Right renal pelvis (tissue), 4 donors: ENCODE data around the gene HLA-A. TPM values are rescaled to one million over a fixed set of nuclear protein-coding genes. Genes with fewer than 3 reads are reported as not detected.
"Not testable (repeated sequence)": the region's sequence is repeated elsewhere in the genome, so short reads cannot be mapped to it uniquely, and the experiment has no call there.

ENCODE experiments used
- DNase-seq, 4 donors: peaks; one replicate each; pipeline ENCODE4 v3.0.0-alpha.2; 2013; ENCODE audit warnings: low read depth in 4 of 4, low spot score in 3 of 4, missing footprints in 1 of 4
- polyA plus RNA-seq, 4 donors: library from polyadenylated mRNA; unstranded; fragments of 120-200 nt; gene quantifications; one replicate each; pipeline ENCODE4 v1.2.1, GENCODE V29; 2013; ENCODE audit not compliant: insufficient read length in 4 of 4

The HLA-A gene
- polyA plus RNA-seq, 4 donors, result 174 to 217 (median 213) TPM

DNA sequence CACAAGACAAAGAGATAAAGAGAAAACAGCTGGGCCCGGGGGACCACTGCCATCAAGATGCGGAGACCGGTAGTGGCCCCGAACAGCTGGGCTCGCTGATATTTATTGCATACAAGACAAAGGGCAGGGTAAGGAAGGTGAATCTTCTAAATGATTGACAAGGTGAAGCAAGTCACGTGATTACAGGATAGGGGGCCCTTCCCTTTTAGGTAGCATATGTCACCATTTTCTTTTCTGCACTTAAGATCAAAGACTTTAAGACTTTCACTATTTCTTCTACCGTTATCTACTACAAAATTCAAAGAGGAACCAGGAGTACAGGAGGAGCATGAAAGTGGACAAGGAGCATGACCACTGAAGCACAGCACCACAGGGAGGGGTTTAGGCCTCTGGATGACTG is 12.3 kb upstream of the HLA-A start:
- DNase-seq, result not testable (repeated sequence)

DNA sequence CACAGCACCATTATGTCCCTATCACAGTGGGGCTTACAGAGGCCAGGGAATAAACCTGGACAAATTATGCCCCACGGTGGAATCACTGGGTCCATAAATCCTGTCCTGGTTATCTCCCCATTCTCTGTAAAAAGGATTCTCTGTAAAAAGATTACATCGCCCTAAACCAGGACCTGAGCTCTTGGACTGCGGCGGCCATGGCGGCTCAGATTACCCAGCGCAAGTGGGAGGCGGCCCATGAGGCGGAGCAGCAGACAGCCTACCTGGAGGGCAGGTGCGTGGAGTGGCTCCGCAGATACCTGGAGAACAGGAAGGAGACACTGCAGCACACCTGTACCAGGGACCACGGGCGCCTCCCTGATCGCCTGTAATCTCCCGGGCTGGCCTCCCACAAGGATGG is 8.4 kb upstream of the HLA-A start:
- no peak for DNase-seq

DNA sequence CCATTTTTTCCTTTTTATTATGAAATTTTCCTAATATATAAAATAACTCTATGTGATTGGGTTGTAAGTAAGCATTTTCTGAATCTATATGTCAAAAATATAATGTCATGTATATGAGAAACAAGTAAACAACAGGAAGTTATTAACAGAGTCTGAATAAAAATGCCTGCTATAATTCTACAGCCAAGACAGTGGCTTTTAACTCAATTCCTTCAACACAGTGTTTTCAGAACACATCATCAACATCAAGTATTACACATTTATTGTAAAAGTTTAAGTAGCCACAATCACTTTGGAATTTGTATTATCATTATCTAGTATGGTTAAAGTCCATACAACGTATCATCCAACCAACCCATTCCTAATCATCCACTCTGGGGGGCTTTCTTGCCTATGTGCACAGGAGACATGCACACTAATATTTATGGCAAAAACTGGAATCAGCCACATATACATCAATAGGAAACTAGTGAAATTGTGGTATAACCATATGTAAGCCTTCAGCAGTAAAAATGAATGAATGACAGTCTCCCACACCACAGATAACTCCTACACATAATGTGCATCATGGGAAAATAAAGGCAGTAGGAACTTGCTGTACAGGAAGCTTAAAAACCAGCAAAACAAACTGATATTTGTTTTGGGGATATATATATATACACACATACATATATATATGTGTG is 6.9 kb upstream of the HLA-A start:
- DNase-seq, result no peak

DNA sequence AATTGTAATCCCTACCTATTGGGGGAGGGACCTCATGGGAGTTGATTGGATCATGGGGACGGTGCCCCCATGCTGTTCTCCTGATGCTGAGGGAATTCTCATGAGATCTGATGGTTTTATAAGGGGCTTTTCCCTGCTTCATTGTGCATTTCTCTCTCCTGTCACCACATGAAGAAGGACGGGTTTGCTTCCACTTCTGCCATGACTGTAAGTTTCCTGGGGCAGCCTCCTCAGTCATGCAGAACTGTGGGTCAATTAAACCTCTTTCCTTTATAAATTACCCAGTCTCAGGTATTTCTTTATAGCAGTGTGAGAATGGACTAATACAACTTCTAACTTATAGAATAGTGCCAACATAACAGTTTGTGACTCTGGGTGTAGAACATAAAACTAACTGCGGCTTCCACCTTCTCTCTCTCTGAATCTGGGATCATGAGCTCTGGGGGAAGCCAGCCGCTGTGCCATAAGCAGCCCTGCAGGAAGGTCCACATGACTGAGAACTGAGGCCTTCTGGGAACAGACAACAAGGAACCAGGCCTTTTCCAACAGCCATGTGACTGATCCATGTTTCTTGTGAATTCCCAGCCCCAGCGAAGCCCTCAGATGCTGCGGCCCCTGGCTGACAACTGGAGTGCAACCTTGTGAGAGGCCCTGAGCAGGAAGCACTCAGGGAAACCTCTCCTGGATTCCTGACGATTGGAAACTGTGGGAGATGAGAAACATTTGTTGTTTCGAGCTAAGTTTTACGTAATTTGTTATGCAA is 3.4 kb upstream of the HLA-A start:
- DNase-seq, result no peak

DNA sequence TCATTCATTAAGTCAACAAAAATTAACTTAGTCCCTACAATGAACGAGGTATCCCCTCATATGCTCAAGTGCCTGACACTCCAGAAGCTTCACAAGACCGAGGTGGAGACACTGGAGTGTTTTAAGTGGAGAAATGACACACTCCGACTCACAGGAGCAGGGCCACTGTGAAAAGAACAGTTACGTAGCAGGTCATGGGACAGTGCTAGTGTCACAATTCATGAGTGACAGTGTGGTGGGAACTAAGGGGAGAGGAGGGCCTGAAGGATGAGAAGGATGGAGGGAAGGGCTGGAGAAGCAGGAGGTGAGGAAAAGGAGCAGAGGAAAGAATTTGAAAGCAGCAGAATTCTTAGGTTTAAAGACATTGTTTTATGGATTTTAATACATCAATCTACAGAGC is 1.3 kb upstream of the HLA-A start:
- DNase-seq, result no peak

DNA sequence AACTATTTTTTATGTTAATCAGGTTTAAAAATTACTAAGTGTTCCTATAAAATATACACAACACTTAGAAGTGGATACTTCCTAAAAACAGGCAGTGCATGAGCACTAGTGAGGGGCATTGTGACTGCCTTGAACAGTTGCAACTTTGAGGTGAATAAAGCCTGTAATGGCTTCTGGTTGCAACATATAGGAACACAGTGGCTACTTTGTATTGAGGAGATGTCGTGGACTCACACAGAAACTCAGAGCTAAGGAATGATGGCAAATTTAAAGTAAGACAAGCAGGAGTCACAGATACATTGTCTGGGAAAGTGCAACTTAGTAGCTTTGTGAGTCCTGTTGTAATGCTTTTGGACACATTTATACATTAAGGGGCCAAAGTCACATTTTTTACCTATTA is 861 bp upstream of the HLA-A start:
- no peak for DNase-seq

DNA sequence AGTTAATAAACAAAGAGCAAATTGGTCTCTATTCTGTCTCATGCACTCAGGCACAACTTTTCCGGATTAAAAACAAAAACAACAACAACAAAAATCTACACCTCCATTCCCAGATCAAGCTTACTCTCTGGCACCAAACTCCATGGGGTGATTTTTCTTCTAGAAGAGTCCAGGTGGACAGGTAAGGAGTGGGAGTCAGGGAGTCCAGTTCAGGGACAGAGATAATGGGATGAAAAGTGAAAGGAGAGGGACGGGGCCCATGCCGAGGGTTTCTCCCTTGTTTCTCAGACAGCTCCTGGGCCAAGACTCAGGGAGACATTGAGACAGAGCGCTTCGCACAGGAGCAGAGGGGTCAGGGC is 437 bp upstream of the HLA-A start:
- no peak for DNase-seq

DNA sequence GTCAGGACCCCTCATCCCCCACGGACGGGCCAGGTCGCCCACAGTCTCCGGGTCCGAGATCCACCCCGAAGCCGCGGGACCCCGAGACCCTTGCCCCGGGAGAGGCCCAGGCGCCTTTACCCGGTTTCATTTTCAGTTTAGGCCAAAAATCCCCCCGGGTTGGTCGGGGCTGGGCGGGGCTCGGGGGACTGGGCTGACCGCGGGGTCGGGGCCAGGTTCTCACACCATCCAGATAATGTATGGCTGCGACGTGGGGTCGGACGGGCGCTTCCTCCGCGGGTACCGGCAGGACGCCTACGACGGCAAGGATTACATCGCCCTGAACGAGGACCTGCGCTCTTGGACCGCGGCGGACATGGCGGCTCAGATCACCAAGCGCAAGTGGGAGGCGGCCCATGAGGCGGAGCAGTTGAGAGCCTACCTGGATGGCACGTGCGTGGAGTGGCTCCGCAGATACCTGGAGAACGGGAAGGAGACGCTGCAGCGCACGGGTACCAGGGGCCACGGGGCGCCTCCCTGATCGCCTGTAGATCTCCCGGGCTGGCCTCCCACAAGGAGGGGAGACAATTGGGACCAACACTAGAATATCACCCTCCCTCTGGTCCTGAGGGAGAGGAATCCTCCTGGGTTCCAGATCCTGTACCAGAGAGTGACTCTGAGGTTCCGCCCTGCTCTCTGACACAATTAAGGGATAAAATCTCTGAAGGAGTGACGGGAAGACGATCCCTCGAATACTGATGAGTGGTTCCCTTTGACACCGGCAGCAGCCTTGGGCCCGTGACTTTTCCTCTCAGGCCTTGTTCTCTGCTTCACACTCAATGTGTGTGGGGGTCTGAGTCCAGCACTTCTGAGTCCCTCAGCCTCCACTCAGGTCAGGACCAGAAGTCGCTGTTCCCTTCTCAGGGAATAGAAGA is 978 bp downstream of the HLA-A start:
- no peak for DNase-seq

DNA sequence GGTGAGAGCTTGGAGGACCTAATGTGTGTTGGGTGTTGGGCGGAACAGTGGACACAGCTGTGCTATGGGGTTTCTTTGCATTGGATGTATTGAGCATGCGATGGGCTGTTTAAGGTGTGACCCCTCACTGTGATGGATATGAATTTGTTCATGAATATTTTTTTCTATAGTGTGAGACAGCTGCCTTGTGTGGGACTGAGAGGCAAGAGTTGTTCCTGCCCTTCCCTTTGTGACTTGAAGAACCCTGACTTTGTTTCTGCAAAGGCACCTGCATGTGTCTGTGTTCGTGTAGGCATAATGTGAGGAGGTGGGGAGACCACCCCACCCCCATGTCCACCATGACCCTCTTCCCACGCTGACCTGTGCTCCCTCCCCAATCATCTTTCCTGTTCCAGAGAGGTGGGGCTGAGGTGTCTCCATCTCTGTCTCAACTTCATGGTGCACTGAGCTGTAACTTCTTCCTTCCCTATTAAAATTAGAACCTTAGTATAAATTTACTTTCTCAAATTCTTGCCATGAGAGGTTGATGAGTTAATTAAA is 3.0 kb downstream of the HLA-A start:
- no peak for DNase-seq

DNA sequence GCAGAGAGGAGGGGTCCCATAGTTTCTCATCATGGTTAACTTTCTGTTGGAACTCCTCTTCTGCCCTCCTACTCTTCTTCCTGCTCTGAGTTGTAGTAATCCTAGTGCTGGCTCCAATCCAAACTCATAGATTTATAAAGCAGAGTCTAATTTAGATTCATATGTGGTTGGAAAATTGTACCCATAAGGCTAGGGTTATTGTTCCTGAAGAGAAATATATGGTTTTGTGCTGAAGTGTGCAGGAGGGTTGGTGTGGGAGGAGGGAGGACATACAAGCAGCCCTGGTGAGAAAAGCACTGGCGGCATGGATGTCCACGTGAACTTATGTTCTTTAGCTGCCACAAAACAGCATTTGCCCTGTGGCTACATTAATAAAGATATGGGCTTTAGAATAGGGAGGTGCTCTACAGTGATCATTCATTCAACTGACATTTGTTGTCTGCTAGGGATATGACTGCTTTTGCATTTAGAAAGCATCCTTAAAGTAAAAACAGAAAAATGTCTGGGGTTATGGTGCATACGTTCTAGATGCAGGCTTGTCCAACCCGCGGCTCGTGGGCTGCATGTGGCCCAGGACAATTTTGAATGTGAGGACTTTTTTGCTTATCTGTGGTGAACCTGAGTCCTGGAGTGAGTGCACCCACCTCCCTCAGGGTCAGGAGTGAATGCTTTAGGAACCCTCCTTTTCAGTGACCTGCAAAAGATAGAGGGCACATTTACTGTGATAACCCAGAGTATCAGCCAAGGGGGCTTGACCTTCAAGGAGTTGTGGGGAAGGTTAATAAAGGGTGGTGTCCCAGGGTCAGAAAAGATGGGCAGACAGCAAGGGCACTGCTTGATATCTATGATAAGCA is 4.1 kb downstream of the HLA-A start:
- no peak for DNase-seq

DNA sequence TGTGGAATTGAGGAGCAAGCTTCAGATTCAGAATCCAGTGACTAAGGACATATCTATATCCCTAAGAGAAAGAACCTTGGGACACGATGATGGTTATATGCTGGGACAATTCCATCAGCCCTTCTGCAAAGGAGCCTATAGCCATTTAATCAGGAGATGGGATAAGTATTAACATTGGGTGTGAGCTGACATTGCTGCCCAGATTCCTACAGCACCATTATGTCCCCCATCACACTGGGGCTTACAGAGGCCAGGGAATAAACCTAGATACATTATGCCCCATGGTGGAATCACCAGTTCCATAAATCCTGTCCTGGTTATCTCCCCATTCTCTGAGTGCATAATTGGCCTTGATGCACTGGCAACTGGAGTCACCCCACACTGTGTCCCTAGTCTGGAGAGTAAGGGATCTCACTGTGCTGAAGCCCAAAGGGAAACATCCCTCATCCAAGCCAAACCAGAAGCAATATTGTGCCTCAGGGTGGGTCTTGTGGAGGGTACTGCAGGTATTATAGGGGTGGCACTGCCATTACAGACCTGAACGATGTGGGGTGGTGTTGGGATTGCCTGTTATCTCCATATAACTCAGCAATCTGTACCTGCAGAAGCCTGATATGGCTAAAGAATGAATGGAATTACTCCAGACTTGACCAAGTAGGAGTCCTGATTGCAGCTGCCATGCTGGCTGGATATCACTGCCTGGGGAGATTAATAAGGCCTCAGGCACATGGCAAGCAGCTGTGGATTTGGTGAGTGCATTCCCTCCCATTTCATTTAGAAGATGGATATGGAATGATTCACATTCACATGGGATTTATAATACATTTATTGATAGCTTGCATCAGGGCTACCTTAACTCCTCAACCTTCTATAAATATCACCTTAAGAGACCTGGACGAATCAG is 5.0 kb downstream of the HLA-A start:
- DNase-seq, result no peak

DNA sequence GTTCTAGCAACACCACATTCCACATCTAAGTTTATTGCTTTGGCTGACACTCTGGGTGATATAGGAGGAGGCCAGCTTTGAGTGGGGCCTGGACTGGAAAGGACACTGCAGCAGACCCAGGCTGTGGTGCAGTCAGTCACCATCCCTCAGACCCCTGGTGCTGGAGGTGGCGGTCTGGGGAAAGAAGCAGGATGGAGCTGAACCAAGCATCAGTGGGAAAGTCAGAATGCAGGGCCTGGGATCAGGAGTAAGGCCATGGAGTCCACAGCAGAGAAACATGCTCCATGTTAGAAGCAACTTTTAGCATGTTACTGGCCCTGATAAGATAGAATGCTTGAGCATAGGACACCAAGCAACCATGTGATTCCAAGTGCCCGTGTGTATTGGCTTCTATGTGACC is 5.9 kb downstream of the HLA-A start:
- no peak for DNase-seq

DNA sequence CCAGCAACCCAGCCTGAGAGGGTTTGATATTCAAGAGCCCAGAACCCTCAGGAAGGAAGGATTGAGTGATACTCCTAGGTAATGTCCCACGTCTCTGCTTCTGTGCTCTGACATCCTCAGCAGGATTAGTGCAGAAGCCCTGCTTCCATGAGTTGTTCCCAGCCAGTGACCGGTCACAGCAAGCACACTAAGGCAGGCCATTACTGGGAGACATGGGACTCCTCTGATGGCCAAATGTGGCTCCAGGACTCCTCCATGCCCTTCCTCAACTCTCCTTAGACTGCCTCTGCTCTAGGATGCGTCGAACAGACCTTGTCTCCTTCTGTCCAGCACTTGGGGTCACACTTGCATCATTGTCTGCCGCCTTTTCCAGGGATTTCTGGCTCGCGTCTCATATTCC is 7.6 kb downstream of the HLA-A start:
- DNase-seq, result no peak

DNA sequence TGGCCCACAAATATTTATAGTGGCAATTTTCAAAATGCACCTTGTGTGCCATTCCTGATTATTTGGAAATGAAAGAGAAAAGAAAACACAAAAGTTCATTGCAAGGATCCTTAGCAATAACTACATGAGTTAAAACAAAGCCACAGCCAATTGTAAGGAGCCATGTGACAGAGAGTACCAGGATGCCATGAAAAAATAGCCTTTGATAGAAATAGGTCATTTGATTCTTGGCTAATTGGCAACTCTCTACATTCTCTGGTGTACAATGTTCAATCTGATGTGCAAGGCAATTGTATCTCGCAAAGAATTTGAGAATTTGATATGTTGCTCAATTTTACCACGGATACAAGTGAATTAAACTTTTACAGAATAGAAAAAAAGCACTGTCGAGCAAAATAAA is 9.6 kb downstream of the HLA-A start:
- DNase-seq, result no peak

DNA sequence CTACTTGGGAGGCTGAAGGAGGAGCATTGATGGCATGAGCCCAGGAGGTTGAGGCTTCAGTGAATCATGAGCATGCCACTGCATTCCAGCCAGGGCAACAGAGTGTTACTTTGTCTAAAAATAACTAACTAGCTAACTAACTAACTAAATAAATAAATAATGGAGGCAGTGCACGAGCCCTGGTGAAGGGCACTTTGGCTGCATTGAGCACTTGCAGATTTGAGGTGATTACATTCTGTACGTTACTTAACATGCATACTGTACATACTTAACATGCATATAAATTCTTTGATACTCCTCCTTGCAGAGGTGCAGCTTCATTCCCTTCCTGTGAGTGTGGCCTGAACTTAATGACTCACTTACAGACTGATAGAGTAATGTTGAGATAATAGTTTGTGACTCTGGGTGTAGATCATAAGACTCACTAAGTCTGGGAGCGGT is 10.7 kb downstream of the HLA-A start:
- DNase-seq, result no peak

DNA sequence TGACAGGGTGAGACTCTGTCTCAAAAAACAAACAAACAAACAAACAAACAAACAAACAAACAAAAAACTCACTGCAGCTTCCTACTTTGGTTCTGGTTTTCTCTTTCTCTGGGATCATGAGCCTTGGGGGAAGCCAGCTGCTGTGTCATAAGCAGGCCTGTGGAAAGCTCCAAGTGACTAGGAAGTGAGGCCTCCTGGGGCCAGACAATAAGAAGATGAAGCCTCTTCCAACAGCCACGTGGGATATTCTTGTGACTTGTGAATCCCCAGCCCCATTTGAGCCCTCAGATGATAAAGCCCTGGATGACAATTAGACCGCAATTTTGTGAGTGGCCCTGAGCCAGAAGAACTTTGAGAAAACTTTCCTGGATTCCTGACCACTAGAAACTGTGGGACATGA is 11.4 kb downstream of the HLA-A start:
- no peak for DNase-seq

DNA sequence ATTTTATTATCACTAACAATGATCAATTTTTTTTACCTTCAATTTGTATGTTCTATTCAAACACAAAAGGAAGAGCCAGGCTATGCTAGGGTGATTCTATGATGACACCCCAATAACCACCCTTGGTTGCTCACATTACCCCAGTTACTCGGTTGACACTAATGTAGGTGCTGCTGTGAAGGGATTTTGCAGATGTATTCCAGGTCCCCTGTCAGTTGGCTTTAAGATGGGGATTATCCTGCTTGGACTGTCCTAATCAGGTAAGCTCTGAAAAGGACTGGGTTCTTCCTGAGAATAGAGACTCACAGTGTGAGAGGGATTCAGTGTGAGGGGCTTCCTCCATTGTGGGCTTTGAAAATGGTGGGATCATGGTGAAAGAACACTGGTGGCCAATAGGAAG is 11.9 kb downstream of the HLA-A start:
- no peak for DNase-seq

DNA sequence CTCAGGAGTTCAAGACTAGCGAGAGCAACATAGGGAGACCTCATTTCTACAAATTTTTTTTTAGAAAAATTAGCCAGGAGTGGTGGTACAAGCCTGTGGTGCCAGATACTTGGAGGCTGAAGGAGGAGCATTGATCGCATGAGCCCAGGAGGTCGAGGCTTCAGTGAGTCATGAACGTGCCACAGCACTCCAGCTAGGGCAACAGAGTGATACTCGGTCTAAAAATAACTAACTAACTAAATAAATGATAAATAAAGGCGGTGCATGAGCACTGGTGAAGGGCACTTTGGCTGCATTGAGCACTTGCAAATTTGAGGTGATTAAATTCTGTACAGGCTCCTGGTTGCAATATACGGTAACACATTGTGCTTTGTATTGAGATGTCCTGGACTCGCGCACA is 13.5 kb downstream of the HLA-A start:
- no peak for DNase-seq

DNA sequence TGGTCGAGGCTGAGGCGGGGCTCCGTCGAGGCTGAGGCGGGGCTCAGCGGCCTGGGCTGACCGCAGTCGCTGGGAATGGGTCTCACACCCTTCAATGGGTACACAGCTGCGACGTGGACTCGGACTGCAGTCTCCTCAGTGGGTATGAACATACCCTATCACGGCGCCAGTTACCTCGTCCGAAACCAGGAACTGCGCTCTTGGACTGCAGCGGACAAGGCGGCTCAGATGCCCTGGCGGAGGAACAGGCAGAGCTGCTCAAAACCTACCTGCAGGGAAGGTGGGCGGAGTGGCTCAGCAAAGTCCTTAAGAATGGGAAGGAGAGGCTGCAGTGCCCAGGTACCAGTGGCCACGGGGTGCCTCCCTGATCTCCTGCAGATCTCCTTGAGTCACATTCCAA is 14.2 kb downstream of the HLA-A start:
- DNase-seq, result no peak
